IPS DF 6.9 (cell line): Measurements from ENCODE around the gene RPL31.

Experiments used
- DNase-seq: peaks from one replicate; pipeline ENCODE4 v3.0.0-alpha.2; 2013; ENCODE audit warnings: low read depth, low spot score
- H3K27ac ChIP-seq: one replicate; pipeline ENCODE4 v1.5.1; 2013; ENCODE audit warnings: low read length, control low read depth
- H3K27me3 ChIP-seq: 2 replicates; pipeline ENCODE4 v1.6.1; 2013; ENCODE audit warnings: mild to moderate bottlenecking, low read length; ENCODE audit not compliant: control insufficient read depth, insufficient read depth
- H3K36me3 ChIP-seq: 2 replicates; pipeline ENCODE4 v1.6.1; 2013; ENCODE audit warnings: low read length; ENCODE audit not compliant: control insufficient read depth, insufficient read depth
- H3K4me1 ChIP-seq: 2 replicates; pipeline ENCODE4 v1.6.1; 2013; ENCODE audit warnings: low read length; ENCODE audit not compliant: control insufficient read depth, insufficient read depth
- H3K4me3 ChIP-seq: 2 replicates; pipeline ENCODE4 v1.5.1; 2013; ENCODE audit warnings: mild to moderate bottlenecking, low read length
- H3K9me3 ChIP-seq: 2 replicates; pipeline ENCODE4 v1.6.1; 2013; ENCODE audit warnings: low read length, inconsistent platforms; ENCODE audit not compliant: control insufficient read depth, insufficient read depth
- WGBS: extraction: QIAGEN DNeasy Blood & Tissue Kit; methylation state at CpG from one replicate; pipeline ENCODE4 v1.1.7; 2013; ENCODE audit warnings: mixed read lengths, missing lambda C conversion rate; ENCODE audit not compliant: insufficient read length, insufficient coverage; 5-methylcytosine and 5-hydroxymethylcytosine counted together

Gene RPL31

GRCh38 chr2:100975521-100975785 is 26.6 kb upstream of the RPL31 start:
- H3K9me3 ChIP-seq, result no peaks in the 10 kb centered on the region
- no peaks in the 10 kb centered on the region for H3K4me1 ChIP-seq
- H3K27ac ChIP-seq, result no peak overlapping the region
- H3K4me3 ChIP-seq, result no peak overlapping the region
- H3K36me3 ChIP-seq, result no peaks in the 10 kb centered on the region; the same call in 1 of the 2 replicates
- no CpG with 5 or more reads among the region's 7 CpGs for WGBS
- H3K27me3 ChIP-seq, result no peaks in the 10 kb centered on the region
- DNase-seq, result no peak

DNA sequence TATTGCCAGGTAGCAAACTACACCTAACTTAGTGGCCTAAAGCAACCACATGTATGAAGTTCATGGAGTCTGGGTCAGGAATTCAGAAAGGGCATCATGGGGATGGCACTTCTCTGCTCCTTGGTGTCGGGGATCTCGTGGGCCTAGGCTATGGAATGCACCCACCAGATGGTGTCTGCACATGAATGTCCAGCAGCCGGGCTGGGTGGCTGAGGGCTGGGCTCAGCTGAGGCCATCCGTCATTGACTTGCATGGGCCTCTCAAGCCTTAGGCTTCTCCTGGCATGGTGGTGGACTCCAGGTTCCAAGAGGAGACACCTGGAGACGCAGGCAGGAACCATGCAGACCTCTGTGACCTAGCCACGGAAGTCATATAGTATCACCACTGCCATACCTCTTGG is 26.0 kb upstream of the RPL31 start:
- no peaks in the 10 kb centered on the region for H3K9me3 ChIP-seq
- H3K4me1 ChIP-seq, result no peaks in the 10 kb centered on the region
- no peaks in the 10 kb centered on the region for H3K27me3 ChIP-seq
- H3K4me3 ChIP-seq, result no peak overlapping the region
- WGBS, result no CpG with 5 or more reads among the region's 6 CpGs
- no peak for DNase-seq
- no peak overlapping the region for H3K27ac ChIP-seq
- no peaks in the 10 kb centered on the region; the same call in 1 of the 2 replicates for H3K36me3 ChIP-seq

DNA sequence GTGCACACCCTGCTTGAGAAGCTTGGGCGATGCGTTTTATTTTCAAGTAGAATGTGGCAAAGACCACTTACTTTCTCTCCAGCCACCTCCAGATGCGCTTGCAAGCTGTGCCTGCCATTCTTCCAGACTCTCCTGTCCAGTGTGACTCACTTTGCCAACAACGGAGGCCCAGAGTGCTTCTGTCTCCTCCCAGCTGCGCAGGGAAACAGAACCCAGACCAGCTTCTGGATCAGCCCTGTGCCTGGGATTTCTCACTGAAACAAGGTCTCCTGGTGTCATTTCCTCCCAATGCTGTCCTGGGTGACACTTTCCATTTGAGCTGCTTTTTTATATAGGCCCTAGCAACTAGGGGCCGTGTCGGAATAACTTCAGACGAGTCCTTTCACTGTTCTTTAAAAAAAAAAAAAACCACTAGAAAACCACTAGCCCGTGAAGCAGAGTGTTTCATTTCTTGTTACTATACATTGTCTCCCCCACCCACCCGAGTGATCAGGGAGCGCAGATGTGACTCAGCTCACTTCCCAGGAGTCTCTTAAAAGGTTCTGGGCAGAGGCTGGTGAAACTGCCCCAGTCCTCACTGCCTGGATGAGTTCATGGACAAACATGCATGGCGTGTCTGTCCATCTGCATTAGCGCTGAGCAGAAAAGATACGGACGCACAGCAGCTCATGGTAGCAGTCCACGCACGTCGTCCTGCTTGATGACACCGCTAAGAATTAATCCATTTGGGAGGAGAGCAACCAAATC is 25.3 kb upstream of the RPL31 start:
- Histone ChIP-seq H3K4me1 (no peaks in the 10 kb centered on the region), H3K4me3 (no peak overlapping the region), H3K36me3 (no peaks in the 10 kb centered on the region; the same call in 1 of the 2 replicates), H3K27me3 (no peaks in the 10 kb centered on the region), H3K27ac (no peak overlapping the region), H3K9me3 (no peaks in the 10 kb centered on the region)
- no CpG with 5 or more reads among the region's 19 CpGs for WGBS
- no peak for DNase-seq

GRCh38 chr2:100977511-100977910 is 24.6 kb upstream of the RPL31 start:
- Histone ChIP-seq H3K4me1 (no peaks in the 10 kb centered on the region), H3K27me3 (no peaks in the 10 kb centered on the region), H3K9me3 (no peaks in the 10 kb centered on the region), H3K27ac (no peak overlapping the region), H3K4me3 (no peak overlapping the region), H3K36me3 (no peaks in the 10 kb centered on the region; the same call in 1 of the 2 replicates)
- whole genome bisulfite sequencing, result no CpG with 5 or more reads among the region's 12 CpGs
- no peak for DNase-seq

GRCh38 chr2:100978582-100979191 is 23.4 kb upstream of the RPL31 start:
- no peak overlapping the region for H3K4me3 ChIP-seq
- no peaks in the 10 kb centered on the region; the same call in 1 of the 2 replicates for H3K36me3 ChIP-seq
- no peak for DNase-seq
- no peak overlapping the region for H3K27ac ChIP-seq
- no peaks in the 10 kb centered on the region for H3K4me1 ChIP-seq
- no CpG with 5 or more reads among the region's 16 CpGs for WGBS
- H3K9me3 ChIP-seq, result no peaks in the 10 kb centered on the region
- H3K27me3 ChIP-seq, result no peaks in the 10 kb centered on the region

DNA sequence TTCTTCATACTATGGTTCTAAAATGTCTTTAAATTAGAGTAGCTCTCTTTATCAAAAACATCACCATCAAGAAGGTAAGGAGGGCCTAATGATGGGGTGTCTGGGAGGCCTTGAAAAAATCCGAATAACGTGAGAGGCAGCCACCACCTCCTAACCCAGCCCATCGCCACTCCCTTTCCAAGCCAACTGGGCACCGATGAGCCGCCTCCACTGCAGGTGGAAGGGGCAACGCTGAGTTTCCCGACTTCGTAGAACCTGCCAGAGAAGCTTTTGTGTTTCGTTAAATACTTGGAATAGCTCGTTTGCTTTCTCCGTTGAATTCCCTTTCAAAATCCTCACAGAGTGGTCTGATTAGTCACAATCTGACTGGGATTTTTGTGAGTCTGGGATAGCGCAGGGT is 22.0 kb upstream of the RPL31 start:
- H3K4me3 ChIP-seq, result no peak overlapping the region
- DNase-seq, result no peak
- no CpG with 5 or more reads among the region's 12 CpGs for WGBS
- H3K9me3 ChIP-seq, result no peaks in the 10 kb centered on the region
- H3K27me3 ChIP-seq, result no peaks in the 10 kb centered on the region
- H3K4me1 ChIP-seq, result no peaks in the 10 kb centered on the region
- no peak overlapping the region for H3K27ac ChIP-seq
- H3K36me3 ChIP-seq, result no peaks in the 10 kb centered on the region; the same call in 1 of the 2 replicates

DNA sequence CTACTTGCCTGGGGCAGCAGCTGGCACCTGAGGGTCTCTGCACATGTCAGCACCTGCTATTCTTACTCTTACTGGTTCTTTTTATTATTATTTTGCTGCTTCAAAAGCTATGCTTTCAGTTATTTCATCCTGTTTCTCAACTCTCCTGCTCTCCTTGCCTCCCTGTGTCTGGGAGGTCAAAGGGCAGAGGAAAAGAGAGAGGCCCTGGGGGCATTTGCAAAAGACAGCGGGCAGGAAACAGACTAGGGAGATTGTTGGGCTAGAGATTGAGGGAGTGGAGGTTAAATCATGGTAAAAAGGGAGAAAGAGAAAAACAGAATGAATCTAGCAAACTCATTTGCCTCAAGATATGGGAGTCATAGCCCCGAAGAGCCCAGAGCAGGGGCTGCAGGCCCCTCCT is 21.1 kb upstream of the RPL31 start:
- H3K9me3 ChIP-seq, result no peaks in the 10 kb centered on the region
- no peak overlapping the region for H3K4me3 ChIP-seq
- H3K27me3 ChIP-seq, result no peaks in the 10 kb centered on the region
- no CpG with 5 or more reads among the region's 2 CpGs for WGBS
- no peaks in the 10 kb centered on the region; the same call in 1 of the 2 replicates for H3K36me3 ChIP-seq
- H3K27ac ChIP-seq, result no peak overlapping the region
- no peak for DNase-seq
- no peaks in the 10 kb centered on the region for H3K4me1 ChIP-seq

DNA sequence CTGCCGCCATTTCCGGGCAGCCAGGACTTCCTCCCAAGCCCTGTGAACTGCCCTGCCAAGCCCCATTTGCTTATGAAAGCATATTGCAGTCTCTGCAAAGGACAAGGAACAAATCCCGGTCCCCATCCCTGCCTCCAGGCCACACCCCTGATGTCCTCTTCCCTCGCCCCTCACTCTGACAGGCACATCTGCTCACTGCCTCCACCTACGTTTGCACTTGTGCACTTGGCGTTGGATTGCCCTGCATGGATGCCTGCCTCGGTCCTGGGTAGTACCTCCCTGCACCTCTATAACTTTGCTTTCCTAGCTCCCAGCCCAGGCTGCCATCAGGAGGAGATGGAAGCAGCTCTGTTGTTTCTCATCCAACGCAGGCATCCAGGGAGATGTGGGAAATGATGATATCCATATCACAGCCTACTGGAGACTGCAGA is 19.6 kb upstream of the RPL31 start:
- WGBS, result no CpG with 5 or more reads among the region's 8 CpGs
- DNase-seq, result no peak
- no peak overlapping the region for H3K27ac ChIP-seq
- H3K4me3 ChIP-seq, result no peak overlapping the region
- H3K4me1 ChIP-seq, result no peaks in the 10 kb centered on the region
- H3K27me3 ChIP-seq, result no peaks in the 10 kb centered on the region
- no peaks in the 10 kb centered on the region; the same call in 1 of the 2 replicates for H3K36me3 ChIP-seq
- H3K9me3 ChIP-seq, result no peaks in the 10 kb centered on the region

GRCh38 chr2:100983201-100983600 is 18.9 kb upstream of the RPL31 start:
- H3K4me1 ChIP-seq, result no peaks in the 10 kb centered on the region
- H3K27me3 ChIP-seq, result no peaks in the 10 kb centered on the region
- no peaks in the 10 kb centered on the region for H3K36me3 ChIP-seq
- H3K4me3 ChIP-seq, result no peak overlapping the region
- no peak for DNase-seq
- H3K27ac ChIP-seq, result no peak overlapping the region
- H3K9me3 ChIP-seq, result no peaks in the 10 kb centered on the region
- WGBS, result no CpG with 5 or more reads among the region's 12 CpGs

DNA sequence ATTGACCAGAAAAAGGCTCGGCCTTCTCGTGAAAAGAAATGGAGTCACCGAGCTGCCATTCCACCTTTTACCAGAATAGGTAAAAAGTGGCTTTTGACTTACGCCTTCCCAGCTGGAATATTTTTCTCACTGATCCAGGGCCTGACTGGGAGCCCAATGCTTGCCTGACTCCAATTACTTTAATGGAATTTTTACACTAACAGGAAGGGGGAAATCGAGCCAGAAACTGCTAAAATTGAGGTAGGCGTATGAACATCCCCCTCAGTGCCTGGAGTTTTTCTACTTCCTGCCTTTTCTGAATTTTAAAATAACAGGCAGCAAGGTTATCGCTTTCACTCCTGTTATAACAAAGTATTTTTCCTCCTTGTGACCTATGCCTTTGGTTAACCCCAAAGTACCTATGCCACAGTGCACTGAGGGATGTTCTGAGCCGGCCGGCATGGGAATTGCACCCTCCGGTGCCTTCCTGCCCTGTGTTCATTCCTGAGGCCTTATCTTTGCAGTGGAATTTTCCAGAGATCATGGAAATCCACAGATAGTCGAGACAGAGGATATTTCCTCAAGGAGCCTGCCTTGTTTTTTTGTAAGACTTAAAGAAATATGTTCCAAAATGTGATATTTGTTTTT is 18.3 kb upstream of the RPL31 start:
- Histone ChIP-seq H3K27me3 (no peaks in the 10 kb centered on the region), H3K36me3 (no peaks in the 10 kb centered on the region), H3K9me3 (no peaks in the 10 kb centered on the region), H3K27ac (no peak overlapping the region), H3K4me1 (no peaks in the 10 kb centered on the region), H3K4me3 (no peak overlapping the region)
- WGBS, result no CpG with 5 or more reads among the region's 11 CpGs
- DNase-seq, result no peak
